GM18508 (cell line): ENCODE data around the gene SLC26A4.

Source experiments
- ATAC-seq: cut with Tn5 transposase; IDR thresholded peaks from one replicate; pipeline ENCODE4 v1.9.1; 2021; ENCODE audit warnings: moderate number of reproducible peaks; ENCODE audit not compliant: insufficient read depth, unreplicated experiment

The SLC26A4 gene

DNA sequence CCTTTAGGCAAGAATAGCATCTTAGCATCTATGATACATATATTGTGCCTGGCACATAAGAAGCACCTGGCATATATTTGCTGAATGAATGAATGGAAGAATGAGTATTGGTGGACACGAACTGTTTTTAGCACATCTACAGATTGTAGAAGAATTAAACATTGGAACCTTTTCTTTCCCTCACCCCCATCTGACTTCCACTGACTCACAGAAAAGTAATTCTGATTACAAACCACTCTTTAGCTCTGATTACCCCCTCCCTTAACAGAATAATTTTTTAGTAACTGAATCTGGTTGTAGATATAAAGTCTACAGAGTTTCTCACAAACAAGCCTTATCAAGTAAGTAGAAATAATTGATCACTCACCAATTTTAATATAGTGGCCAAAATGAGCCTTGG lies 31.9 kb downstream of the SLC26A4 start:
- no peak for ATAC-seq

DNA sequence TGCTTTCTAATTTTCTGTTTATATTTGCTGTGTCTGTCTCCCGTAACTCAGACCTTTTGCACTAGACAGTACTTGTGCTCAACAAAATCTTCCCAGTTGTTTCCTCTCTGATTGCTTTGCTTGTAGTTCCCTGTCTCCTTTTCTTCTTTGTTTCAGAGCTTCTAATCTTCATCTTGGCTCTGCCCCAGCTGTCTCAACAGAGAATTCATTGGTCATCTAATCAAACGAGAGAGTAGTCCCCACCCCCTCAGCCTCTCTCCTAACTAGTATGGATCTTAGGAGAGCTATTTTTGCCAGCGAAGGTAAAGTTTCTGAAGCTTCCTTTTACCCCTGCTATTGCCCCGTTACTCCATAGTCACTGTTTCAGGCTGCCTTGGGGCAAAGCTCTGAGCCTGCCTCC lies 32.8 kb downstream of the SLC26A4 start:
- no peak for ATAC-seq

DNA sequence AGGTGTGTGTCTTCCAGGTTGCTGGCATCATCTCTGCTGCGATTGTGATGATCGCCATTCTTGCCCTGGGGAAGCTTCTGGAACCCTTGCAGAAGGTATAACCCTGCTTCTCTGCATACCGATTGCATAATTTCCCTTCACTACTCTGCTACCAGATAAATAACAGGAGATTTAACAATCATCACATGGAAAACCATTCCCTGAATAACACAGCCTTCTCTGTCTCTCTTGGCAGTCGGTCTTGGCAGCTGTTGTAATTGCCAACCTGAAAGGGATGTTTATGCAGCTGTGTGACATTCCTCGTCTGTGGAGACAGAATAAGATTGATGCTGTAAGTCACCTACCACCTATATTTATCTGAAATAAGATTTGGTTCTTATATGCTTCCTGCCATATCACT lies 33.8 kb downstream of the SLC26A4 start:
- no peak for ATAC-seq

- no peak for ATAC-seq
These were observed 35.8 kb downstream of the SLC26A4 start for GRCh38 chr7:107696330-107696946.

GRCh38 chr7:107697321-107698049 lies 36.9 kb downstream of the SLC26A4 start:
- no peak for ATAC-seq

- ATAC-seq, result no peak
These were observed 39.9 kb downstream of the SLC26A4 start for GRCh38 chr7:107700570-107700969.

GRCh38 chr7:107701191-107701590 lies 40.6 kb downstream of the SLC26A4 start:
- no peak for ATAC-seq

DNA sequence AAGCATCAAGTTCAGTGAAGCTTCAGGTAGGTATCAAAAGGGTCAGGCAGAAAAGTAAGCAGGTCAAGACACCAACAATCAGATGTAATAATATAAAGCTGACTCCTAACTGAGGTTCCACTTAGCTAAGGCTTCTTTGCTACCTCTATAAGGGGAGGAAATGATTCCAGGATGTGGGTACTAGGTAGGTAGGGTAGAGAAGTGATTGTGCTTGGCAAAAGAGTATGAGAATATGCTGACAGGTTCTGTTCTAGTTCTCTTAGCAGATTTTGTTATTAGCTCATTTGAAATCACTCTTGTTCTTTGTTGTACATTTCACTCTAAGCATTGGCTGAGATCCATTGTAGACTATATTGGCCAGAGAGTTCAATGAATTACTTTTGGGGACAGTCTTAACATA lies 42.6 kb downstream of the SLC26A4 start:
- ATAC-seq, result no peak

- ATAC-seq, result no peak
These were observed 43.2 kb downstream of the SLC26A4 start for GRCh38 chr7:107703872-107704271.

DNA sequence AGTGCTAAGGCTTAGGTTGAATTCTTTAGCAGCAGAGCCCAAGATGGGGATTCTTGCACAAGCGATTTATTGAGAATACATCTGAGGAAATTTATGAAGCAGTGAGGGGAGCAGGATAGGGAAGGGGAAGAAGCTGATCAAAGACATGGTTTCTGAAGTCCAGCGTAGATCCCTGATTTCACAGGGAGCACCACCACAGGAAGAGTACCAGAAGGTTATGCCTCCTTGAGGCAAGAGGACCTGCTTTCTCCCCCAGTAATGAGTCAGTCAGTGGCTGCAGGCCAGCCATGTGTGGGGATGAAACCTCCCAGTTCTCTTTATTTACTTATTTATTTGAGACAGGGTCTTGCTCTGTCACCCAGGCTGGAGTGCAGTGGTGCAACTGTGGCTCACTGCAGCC lies 48.3 kb downstream of the SLC26A4 start:
- ATAC-seq, result no peak

GRCh38 chr7:107711301-107711700 lies 50.7 kb downstream of the SLC26A4 start:
- no peak for ATAC-seq

GRCh38 chr7:107712025-107712424 lies 51.4 kb downstream of the SLC26A4 start:
- no peak for ATAC-seq

DNA sequence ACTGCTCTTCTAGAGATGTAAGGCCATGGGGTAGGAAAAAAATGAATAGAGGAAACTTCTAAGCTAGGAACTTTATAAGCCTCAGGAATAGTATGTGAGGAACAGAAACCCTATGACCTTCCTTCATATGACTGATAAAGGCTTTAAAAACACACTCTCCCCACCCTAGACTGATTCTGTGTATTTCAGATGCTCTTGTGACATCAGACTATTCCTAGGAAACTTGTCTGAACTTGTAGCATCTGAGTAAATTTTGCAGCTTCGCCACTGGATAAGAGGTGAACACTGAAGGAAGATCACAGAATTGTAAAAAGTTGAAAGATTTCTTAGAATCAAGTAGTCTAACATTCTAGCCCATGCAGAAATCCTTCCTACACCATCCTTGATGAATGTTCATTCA lies 52.3 kb downstream of the SLC26A4 start:
- no peak for ATAC-seq

DNA sequence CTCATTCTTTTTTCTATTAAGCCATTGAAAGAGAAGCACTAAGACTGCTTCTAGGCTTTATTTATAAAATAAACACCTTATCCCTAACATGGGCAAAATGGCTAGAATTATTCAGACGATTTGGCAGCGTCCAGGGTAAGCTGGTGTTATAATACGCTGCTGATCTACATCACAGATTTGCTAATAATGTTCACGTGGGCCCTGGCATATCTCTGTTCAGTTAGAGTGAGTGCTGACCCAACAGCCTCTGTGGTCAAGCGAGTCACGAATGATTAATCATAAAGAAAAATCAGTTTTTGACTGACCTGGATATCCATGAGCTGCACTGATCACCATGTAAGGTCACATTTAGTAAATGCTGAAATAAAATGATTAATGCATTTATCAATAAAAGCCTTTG lies 54.9 kb downstream of the SLC26A4 start:
- ATAC-seq, result no peak

- ATAC-seq, result no peak
These were observed 58.0 kb downstream of the SLC26A4 start for GRCh38 chr7:107718456-107719193.

DNA sequence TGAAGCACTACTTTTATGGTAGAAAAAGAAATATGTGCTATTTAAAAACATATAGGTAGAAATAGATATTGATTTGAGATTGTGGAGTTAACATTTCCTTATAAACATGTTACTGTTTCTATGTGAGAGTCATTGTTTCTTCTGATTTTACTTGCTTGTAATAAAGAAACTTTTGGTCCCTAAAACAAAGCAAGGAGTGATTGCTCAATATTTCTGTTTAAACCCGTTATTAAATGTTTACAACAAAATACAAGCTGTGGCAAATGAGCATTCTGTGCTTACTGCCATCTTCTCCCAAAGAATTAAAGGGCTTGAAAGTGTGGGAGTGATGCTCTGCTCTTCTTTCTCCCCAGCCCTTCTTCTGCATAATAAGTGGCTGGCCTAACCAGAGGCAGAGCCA lies 60.7 kb downstream of the SLC26A4 start:
- ATAC-seq, result no peak

DNA sequence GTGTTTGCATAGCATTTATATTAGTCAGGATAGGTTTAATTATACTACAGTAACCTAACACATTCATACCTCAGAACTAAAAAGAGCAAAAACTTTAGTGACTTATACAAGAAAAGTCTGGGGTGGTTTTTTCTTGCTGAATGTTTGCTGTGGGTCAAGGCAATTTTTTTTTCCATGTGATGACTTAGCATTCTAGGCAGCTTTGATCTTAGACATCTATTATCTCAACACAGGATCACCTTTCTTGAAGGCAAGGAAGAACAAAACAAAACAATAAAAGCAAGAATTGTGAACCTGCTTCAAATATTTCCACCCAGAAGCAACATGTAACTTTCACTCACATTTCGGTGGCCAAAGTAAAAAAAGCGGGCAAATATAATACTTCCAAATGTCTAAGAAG lies 62.6 kb downstream of the SLC26A4 start:
- no peak for ATAC-seq

- no peak for ATAC-seq
These were observed 64.6 kb downstream of the SLC26A4 start for GRCh38 chr7:107725138-107725740.

GRCh38 chr7:107726356-107727130 lies 65.9 kb downstream of the SLC26A4 start:
- no peak for ATAC-seq

DNA sequence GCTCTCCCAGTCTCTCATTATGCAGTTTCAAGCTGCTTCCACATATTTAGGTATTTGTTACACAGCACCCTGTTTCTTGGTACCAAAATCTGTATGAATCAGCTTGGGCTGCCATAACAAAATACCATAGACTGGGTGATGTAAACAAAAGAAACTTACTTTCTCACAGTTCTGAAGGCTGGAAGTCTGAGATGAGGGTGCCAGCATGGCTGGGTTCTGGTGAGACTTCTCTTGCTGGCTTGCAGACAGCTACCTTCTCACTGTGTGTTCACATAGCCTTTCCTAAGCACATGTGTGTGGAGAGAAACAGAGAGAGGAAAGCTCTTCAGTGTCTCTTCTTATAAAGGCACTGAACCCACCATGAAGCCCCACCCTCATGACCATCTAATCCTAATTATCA lies 67.6 kb downstream of the SLC26A4 start:
- ATAC-seq, result no peak
